SK-N-SH (cell line): Measurements from ENCODE around the gene IQCE. TPM values are rescaled to one million over a fixed set of nuclear protein-coding genes. Genes with fewer than 3 reads are reported as not detected.
A peak's percentile ranks its signal among the peaks of the same experiment; 100 is the strongest.

Source experiments
- CTCF ChIA-PET: fragments of 300-600, 350-600 bp; formaldehyde crosslinking; extraction: SDS; loops from one replicate; lab custom pipeline; 2021; lab: Yijun Ruan, JAX
- POLR2A ChIA-PET: fragments of 350-600 bp; sonication (Branson Sonifier 250); formaldehyde crosslinking; extraction: SDS; loops from one replicate; lab custom pipeline; 2020; ENCODE audit warnings: antibody characterized with exemption, inconsistent platforms; lab: Yijun Ruan, JAX
- DNase-seq: peaks from one replicate; pipeline ENCODE4 v3.0.0; 2012
- H2AFZ ChIP-seq: fragments of 200-600 bp; sonication (generic); 2 replicates; pipeline ENCODE4 v1.8.1; 2016; ENCODE audit warnings: antibody characterized with exemption, mild to moderate bottlenecking, low read depth
- H3F3A ChIP-seq: fragments of 200-600 bp; sonication (generic); replicated peaks from 2 replicates; pipeline ENCODE3; 2016; ENCODE audit warnings: antibody characterized with exemption, mild to moderate bottlenecking; ENCODE audit not compliant: insufficient read depth
- H3K27ac ChIP-seq, 2 experiments: fragments of 200-500 bp in 1 of 2; fragments of 200-600 bp in 1 of 2; sonication (Bioruptor generic) in 1 of 2; sonication (generic), shearing (Covaris generic) in 1 of 2; 2 replicates each; pipeline versions ENCODE4 v1.5.1 to v1.6.1; 2014 to 2016; ENCODE audit warnings: low read depth in 2 of 2, inconsistent platforms in 1 of 2, low read length in 1 of 2, mild to moderate bottlenecking in 1 of 2, mixed read lengths in 1 of 2
- H3K27me3 ChIP-seq: fragments of 200-600 bp; sonication (generic), shearing (Covaris generic); 2 replicates; pipeline ENCODE4 v1.6.1; 2016; ENCODE audit warnings: mixed run types; ENCODE audit not compliant: insufficient read depth
- H3K36me3 ChIP-seq, 2 experiments: fragments of 200-500 bp in 1 of 2; fragments of 200-600 bp in 1 of 2; sonication (Bioruptor generic) in 1 of 2; sonication (generic) in 1 of 2; replicated peaks in 1 of 2; 2 replicates each; pipeline versions ENCODE3 to v1.5.1; 2014 to 2016; ENCODE audit warnings: low read length in 1 of 2, mild to moderate bottlenecking in 1 of 2; ENCODE audit not compliant: insufficient read depth in 2 of 2, control insufficient read depth in 1 of 2
- H3K4me1 ChIP-seq, 2 experiments: fragments of 200-500 bp in 1 of 2; fragments of 200-600 bp in 1 of 2; sonication (Bioruptor generic) in 1 of 2; sonication (generic), shearing (Covaris generic) in 1 of 2; 2 replicates each; pipeline versions ENCODE4 v1.5.1 to v1.6.1; 2014 to 2016; ENCODE audit warnings: low read depth in 1 of 2, low read length in 1 of 2, mixed run types in 1 of 2; ENCODE audit not compliant: insufficient read depth in 2 of 2, control insufficient read depth in 1 of 2
- H3K4me2 ChIP-seq: fragments of 200-600 bp; sonication (generic), shearing (Covaris generic); 2 replicates; pipeline ENCODE4 v1.6.1; 2017; ENCODE audit warnings: mixed run types
- H3K4me3 ChIP-seq, 2 experiments: fragments of 200-500 bp in 1 of 2; fragments of 200-600 bp in 1 of 2; sonication (Bioruptor generic) in 1 of 2; sonication (generic), shearing (Covaris generic) in 1 of 2; 2 replicates each; pipeline versions ENCODE4 v1.5.1 to v1.8.1; 2014 to 2016; ENCODE audit warnings: low read depth in 2 of 2, inconsistent platforms in 1 of 2, low read length in 1 of 2, mild to moderate bottlenecking in 1 of 2, mixed read lengths in 1 of 2, moderate library complexity in 1 of 2
- H3K79me2 ChIP-seq: fragments of 200-600 bp; sonication (generic); 2 replicates; pipeline ENCODE4 v1.8.1; 2017; ENCODE audit warnings: mild to moderate bottlenecking; ENCODE audit not compliant: insufficient read depth
- H3K9ac ChIP-seq: fragments of 200-600 bp; sonication (generic); 2 replicates; pipeline ENCODE4 v1.6.1; 2017; ENCODE audit warnings: mixed run types
- H3K9me2 ChIP-seq: fragments of 200-600 bp; sonication (generic); 2 replicates; pipeline ENCODE4 v1.6.1; 2017; ENCODE audit warnings: mixed run types
- H3K9me3 ChIP-seq: fragments of 200-600 bp; sonication (generic); 2 replicates; pipeline ENCODE4 v1.6.1; 2017; ENCODE audit warnings: mixed run types, mild to moderate bottlenecking, moderate library complexity
- H4K20me1 ChIP-seq: fragments of 200-600 bp; sonication (generic); 2 replicates; pipeline ENCODE4 v1.6.1; 2017; ENCODE audit warnings: mild to moderate bottlenecking, mixed run types; ENCODE audit not compliant: insufficient read depth
- CTCF ChIP-seq: fragments of 200-600 bp; sonication (generic); IDR thresholded peaks from 2 replicates; pipeline ENCODE4 v1.6.1; 2017; ENCODE audit warnings: antibody characterized with exemption, mild to moderate bottlenecking, moderate library complexity
- ELF1 ChIP-seq: IDR thresholded peaks from 2 replicates; pipeline ENCODE4 v1.4.0; 2012
- EP300 ChIP-seq, 2 experiments: IDR thresholded peaks; 2 replicates each; pipeline versions ENCODE4 v1.4.0 to v1.6.1; 2012; ENCODE audit warnings: borderline replicate concordance in 1 of 2, low read depth in 1 of 2, low read length in 1 of 2
- FOXJ3 ChIP-seq: sonication (generic); formaldehyde crosslinking; IDR thresholded peaks from 2 replicates; pipeline ENCODE4 v1.5.1; 2020; ENCODE audit warnings: mild to moderate bottlenecking, missing genetic modification reagents
- FOXM1 ChIP-seq: IDR thresholded peaks from 2 replicates; pipeline ENCODE4 v1.4.0; 2012; ENCODE audit warnings: low read depth, mild to moderate bottlenecking
- GABPA ChIP-seq: IDR thresholded peaks from 2 replicates; pipeline ENCODE4 v1.4.0; 2012; ENCODE audit warnings: low read depth, mild to moderate bottlenecking
- GATA2 ChIP-seq: sonication (generic); formaldehyde crosslinking; IDR thresholded peaks from 2 replicates; pipeline ENCODE4 v1.5.0; 2020; ENCODE audit warnings: mild to moderate bottlenecking, missing genetic modification reagents
- MEF2A ChIP-seq: IDR thresholded peaks from 2 replicates; pipeline ENCODE4 v1.4.0; 2012; ENCODE audit warnings: low read depth, borderline replicate concordance
- MXI1 ChIP-seq: IDR thresholded peaks from 2 replicates; pipeline ENCODE4 v1.6.1; 2012; ENCODE audit warnings: mild to moderate bottlenecking, low read depth, low read length, improper control_type of control experiment
- RAD21 ChIP-seq: IDR thresholded peaks from 2 replicates; pipeline ENCODE4 v1.6.1; 2012; ENCODE audit warnings: mild to moderate bottlenecking, low read length
- RCOR1 ChIP-seq: fragments of 150-350 bp; IDR thresholded peaks from 2 replicates; pipeline ENCODE4 v1.6.1; 2017; ENCODE audit warnings: antibody characterized with exemption, low read length
- REST ChIP-seq: IDR thresholded peaks from 2 replicates; pipeline ENCODE4 v1.6.1; 2012; ENCODE audit warnings: mild to moderate bottlenecking, low read depth, low read length, moderate library complexity
- SIN3A ChIP-seq: IDR thresholded peaks from 2 replicates; pipeline ENCODE4 v1.6.1; 2012; ENCODE audit warnings: low read depth, mild to moderate bottlenecking, low read length, moderate library complexity, borderline replicate concordance
- SMC3 ChIP-seq: IDR thresholded peaks from 2 replicates; pipeline ENCODE4 v1.6.1; 2012; ENCODE audit warnings: low read depth, low read length, improper control_type of control experiment
- TEAD4 ChIP-seq: IDR thresholded peaks from 2 replicates; pipeline ENCODE4 v1.4.0; 2012; ENCODE audit warnings: mild to moderate bottlenecking, borderline replicate concordance; ENCODE audit not compliant: insufficient read depth
- USF2 ChIP-seq: fragments of 150-350 bp; IDR thresholded peaks from 2 replicates; pipeline ENCODE4 v1.6.1; 2017; ENCODE audit warnings: antibody characterized with exemption, low read length, low read depth, borderline replicate concordance
- YY1 ChIP-seq: IDR thresholded peaks from 2 replicates; pipeline ENCODE4 v1.4.0; 2012; ENCODE audit warnings: low read depth, mild to moderate bottlenecking
- WGBS: methylation state at CpG from one replicate; pipeline ENCODE4 v1.1.6; 2017; ENCODE audit warnings: low lambda C conversion rate; 5-methylcytosine and 5-hydroxymethylcytosine counted together
- polyA plus RNA-seq, 3 experiments: library from polyadenylated mRNA; depleted of rRNA; stranded (reverse); fragments of >200 nt; gene quantifications; 2 replicates each; pipeline ENCODE4 v1.2.3, GENCODE V29; 2012
- TF ChIP-seq, protein P1 (sequence below): IDR thresholded peaks from 2 replicates; pipeline ENCODE4 v1.4.0; 2012; ENCODE audit warnings: low read depth
- TF ChIP-seq, protein P2 (sequence below): fragments of 150-350 bp; IDR thresholded peaks from 2 replicates; pipeline ENCODE4 v1.6.1; 2016; ENCODE audit warnings: mild to moderate bottlenecking, low read depth, low read length

IQCE gene
- polyA plus RNA-seq, 1 of the 3 experiments (the other 2 are of a cell fraction), result 14.4 TPM

DNA sequence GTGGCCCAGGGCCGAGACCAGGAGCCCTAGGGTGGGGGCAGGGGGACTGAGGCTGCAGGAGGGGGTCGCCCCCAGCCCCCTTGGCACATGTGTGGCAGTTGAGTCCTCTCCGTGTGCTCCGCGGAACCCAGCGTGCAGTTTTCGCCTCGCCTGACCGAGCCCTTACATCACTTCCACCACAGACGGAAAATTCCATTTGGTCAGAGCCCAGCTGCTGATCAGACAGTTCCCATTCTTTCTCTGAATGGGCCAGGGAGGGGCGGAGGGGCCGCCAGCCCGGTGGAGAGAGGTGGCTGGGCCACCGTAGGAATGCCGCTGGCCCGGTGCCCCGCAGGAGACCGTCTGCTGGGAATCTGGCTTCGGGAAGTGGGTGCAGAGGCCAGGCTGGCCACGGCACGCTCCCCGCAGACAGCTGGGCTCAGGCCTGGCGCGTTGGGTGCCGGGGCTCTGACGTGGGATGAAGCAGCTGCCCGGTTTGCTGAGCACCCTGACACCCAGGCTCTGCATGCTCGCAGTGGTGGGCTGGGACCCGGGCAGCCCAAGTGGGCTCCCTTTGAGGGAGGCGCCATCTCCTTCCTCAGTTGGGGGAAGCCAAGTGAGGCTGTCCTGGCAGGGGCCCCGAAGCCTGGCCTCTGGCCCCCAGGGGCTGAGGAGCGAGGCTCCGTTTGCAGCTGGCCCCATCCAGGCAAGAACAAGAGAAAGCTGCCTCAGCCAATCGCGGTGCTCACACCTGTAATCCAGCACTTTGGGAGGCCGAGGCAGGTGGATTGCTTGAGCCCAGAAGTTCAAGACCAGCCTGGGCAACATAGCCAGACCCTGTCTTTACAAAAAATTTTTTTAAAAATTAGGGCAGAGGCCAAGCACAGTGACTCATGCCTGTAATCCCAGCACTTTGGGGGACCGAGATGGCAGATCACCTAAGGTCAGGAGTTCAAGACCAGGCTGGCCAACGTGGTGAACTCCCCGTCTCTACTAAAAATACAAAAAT lies 82.9 kb downstream of the IQCE start (continued):
- TF ChIP-seq REST, result peak; percentile 64; the same call in 1 of the 2 replicates
- no peak for TF ChIP-seq RAD21
- TF ChIP-seq SIN3A, result peak; percentile 92; the same call in 1 of the 2 replicates
- peak; percentile 93; the same call in 1 of the 2 replicates for TF ChIP-seq TEAD4
- TF ChIP-seq RCOR1, result peak; percentile 77

GRCh38 chr7:2643386-2644219 lies 84.8 kb downstream of the IQCE start:
- Histone ChIP-seq H3F3A (no peaks in the 10 kb centered on the region), H4K20me1 (peaks cover 94% of the 10 kb centered on the region), H3K27ac (peak overlapping the region; percentile 2 to 98; a peak in 3 of 4 replicates), H3K79me2 (peaks cover 94% of the 10 kb centered on the region), H3K4me1 (peaks cover 44 to 84% of the 10 kb centered on the region in 2 experiments), H3K9me3 (no peaks in the 10 kb centered on the region), H2AFZ (no peak overlapping the region), H3K4me2 (peak overlapping the region; percentile 59; the same call in 1 of the 2 replicates), H3K36me3 (peaks cover 13 to 22% of the 10 kb centered on the region in 2 experiments), H3K9ac (no peak overlapping the region), H3K4me3 (no peak overlapping the region), H3K27me3 (no peaks in the 10 kb centered on the region), H3K9me2 (no peaks in the 10 kb centered on the region)
- CTCF ChIA-PET, result interaction anchor here (0.6 to 5.9 kb wide), 17 partner anchors 9 to 192 kb away, joined by 3 to 54 read pairs (median 3); partner anchors contain the start of gene TTYH3
- 88% methylated on average over 21 of the region's 29 CpGs for WGBS
- DNase-seq, result peak; percentile 70
- POLR2A ChIA-PET, result interaction anchor here (0.9 to 2.2 kb wide), 3 partner anchors 9 to 14 kb away, joined by 3 to 8 read pairs (median 8); partner anchors contain the start of gene TTYH3
- TF ChIP-seq MEF2A (no peak), RCOR1 (no peak; the same call in 1 of the 2 replicates), YY1 (no peak), USF2 (no peak), GABPA (no peak), RAD21 (peak; percentile 41), MXI1 (no peak), SMC3 (no peak), SIN3A (no peak), GATA2 (CRISPR knock-in tag) (peak; percentile 45), CTCF (peak; percentile 38), FOXJ3 (CRISPR knock-in tag) (no peak; the same call in 1 of the 2 replicates), FOXM1 (no peak), EP300 (IDR thresholded peaks at IDR 0.05; ENCODE audit: borderline replicate concordance in 1 of 2, low read depth in 1 of 2, low read length in 1 of 2) (peak in 1 of 2 experiments; percentile 18; a peak in 1 of 4 replicates), ELF1 (no peak)
- TF ChIP-seq, protein P1, sequence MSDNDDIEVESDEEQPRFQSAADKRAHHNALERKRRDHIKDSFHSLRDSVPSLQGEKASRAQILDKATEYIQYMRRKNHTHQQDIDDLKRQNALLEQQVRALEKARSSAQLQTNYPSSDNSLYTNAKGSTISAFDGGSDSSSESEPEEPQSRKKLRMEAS, result no peak
- TF ChIP-seq, protein P2, sequence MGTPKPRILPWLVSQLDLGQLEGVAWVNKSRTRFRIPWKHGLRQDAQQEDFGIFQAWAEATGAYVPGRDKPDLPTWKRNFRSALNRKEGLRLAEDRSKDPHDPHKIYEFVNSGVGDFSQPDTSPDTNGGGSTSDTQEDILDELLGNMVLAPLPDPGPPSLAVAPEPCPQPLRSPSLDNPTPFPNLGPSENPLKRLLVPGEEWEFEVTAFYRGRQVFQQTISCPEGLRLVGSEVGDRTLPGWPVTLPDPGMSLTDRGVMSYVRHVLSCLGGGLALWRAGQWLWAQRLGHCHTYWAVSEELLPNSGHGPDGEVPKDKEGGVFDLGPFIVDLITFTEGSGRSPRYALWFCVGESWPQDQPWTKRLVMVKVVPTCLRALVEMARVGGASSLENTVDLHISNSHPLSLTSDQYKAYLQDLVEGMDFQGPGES, result no peak
